T-helper 17 cell (primary cell): ENCODE measurements around the gene OSBPL10. TPM values are rescaled to one million over a fixed set of nuclear protein-coding genes. Genes with fewer than 3 reads are reported as not detected.

Experiments
- ATAC-seq: fragments of 150-1000 bp; cut with Tn5 transposase; 2 replicates; pipeline ENCODE4 v1.10.0; 2021; ENCODE audit warnings: mild to moderate bottlenecking, moderate library complexity
- DNase-seq, 3 donors: peaks; one replicate each; pipeline versions ENCODE4 v3.0.0 to v3.0.0-alpha.2; 2020 to 2021
- H3K9me3 ChIP-seq: one replicate; pipeline ENCODE4 v1.7.0; 2013; ENCODE audit warnings: low read length, mild to moderate bottlenecking; ENCODE audit not compliant: control insufficient read depth, poor library complexity, severe bottlenecking
- H3K27ac Mint-ChIP-seq: one replicate; pipeline ENCODE4 v1.8.0; 2022; ENCODE audit warnings: mild to moderate bottlenecking, moderate library complexity, mixed read lengths
- H3K27me3 Mint-ChIP-seq: one replicate; pipeline ENCODE4 v1.8.0; 2022; ENCODE audit warnings: mixed read lengths
- H3K36me3 Mint-ChIP-seq: one replicate; pipeline ENCODE4 v1.8.0; 2022; ENCODE audit warnings: low read depth, mixed read lengths
- H3K4me1 Mint-ChIP-seq: one replicate; pipeline ENCODE4 v1.8.0; 2022; ENCODE audit warnings: mild to moderate bottlenecking, mixed read lengths
- H3K4me3 Mint-ChIP-seq: one replicate; pipeline ENCODE4 v1.8.0; 2022; ENCODE audit warnings: mild to moderate bottlenecking, moderate library complexity, mixed read lengths
- total RNA-seq, 4 donors: library from RNA in 2 of 4; stranded (reverse) in 2 of 4; gene quantifications; one replicate each; pipeline ENCODE4 v1.2.3 and lab custom pipeline; 2022 to 2026

OSBPL10 gene
- total RNA-seq, 2 donors from 2014 or later = 8.5 TPM; not detected in 1

DNA sequence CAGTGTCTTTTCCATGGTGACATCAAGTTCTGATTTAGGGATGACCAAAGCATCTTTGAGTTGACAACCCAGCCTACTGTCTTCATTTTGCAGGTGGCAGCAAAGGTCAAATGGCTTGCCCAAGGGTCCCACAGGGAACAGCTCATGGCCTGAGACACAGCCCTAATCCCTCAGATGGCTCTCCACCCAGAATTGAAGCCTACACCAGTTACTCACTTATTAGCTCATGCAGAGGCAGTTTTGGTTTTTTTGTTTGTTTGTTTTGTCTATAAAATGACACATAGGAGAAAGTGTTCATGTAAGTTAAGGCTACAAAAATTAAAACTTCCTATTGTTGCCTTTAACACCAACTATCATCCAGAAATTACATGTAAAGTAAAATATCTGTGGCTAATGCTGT is 167.9 kb downstream of the OSBPL10 start:
- Mint-ChIP-seq H3K4me3 (no peak overlapping the region), H3K36me3 (no peaks in the 10 kb centered on the region), H3K27ac (no peak overlapping the region), H3K4me1 (peaks cover 4% of the 10 kb centered on the region), H3K27me3 (peaks cover 9% of the 10 kb centered on the region)
- H3K9me3 ChIP-seq = no peaks in the 10 kb centered on the region
- no peak for ATAC-seq
- no peak for DNase-seq

DNA sequence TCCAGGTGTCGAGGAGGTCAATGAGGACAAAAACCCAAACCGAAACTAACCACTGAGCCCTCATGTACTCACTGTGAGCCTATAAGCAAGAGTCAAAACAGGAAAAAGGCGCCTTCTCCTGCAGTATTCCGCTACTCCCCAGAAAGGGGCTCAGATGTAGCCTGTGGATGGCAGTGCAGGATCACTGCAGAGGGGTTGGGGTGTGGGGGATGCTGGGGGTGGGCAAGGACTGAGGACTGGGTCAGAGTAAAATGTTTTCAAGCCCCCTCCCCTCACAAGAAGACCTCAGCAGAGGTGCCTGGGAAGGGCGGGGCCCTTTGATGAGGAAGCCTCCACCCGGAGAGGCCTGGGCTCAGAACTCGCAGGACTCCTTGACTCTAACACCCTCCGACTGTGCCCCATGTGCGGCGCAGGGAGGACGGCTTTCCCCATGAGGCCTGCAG is 170.1 kb downstream of the OSBPL10 start:
- Mint-ChIP-seq H3K27ac (no peak overlapping the region), H3K4me3 (no peak overlapping the region), H3K36me3 (no peaks in the 10 kb centered on the region), H3K27me3 (peaks cover 12% of the 10 kb centered on the region), H3K4me1 (peaks cover 3% of the 10 kb centered on the region)
- no peak for ATAC-seq
- no peaks in the 10 kb centered on the region for H3K9me3 ChIP-seq
- DNase-seq = no peak

DNA sequence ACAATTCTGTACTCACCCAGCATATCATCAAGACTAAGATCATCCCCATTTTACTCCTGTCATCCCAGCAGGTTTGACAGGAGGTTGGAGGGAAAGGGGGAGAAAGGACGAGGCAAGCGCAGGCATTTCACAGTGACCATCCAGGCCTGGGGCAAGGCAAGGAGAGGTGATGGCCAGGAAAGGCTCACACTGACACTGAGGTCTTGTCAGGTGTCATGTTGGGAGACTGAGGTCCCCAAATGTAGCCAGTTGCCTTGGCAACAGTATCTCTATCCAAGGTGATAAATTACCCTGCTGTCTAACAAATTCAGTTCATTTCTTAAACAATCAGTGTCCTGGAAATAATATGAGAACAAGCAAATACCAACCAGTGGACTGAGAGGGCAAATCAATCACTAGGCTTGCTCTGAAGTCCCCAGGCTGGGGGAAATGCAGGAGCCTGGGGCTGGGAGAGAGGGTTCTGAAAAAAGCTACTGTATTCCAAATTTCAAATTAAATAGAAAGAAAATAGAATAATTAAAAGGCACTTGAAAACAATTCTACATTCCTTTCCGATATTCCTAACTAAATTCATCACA is 172.8 kb downstream of the OSBPL10 start:
- ATAC-seq (no peak), DNase-seq (no peak)
- Mint-ChIP-seq H3K4me1 (peaks cover 2% of the 10 kb centered on the region), H3K4me3 (no peak overlapping the region), H3K27me3 (peaks cover 6% of the 10 kb centered on the region), H3K36me3 (no peaks in the 10 kb centered on the region), H3K27ac (no peak overlapping the region)
- H3K9me3 ChIP-seq = no peaks in the 10 kb centered on the region

DNA sequence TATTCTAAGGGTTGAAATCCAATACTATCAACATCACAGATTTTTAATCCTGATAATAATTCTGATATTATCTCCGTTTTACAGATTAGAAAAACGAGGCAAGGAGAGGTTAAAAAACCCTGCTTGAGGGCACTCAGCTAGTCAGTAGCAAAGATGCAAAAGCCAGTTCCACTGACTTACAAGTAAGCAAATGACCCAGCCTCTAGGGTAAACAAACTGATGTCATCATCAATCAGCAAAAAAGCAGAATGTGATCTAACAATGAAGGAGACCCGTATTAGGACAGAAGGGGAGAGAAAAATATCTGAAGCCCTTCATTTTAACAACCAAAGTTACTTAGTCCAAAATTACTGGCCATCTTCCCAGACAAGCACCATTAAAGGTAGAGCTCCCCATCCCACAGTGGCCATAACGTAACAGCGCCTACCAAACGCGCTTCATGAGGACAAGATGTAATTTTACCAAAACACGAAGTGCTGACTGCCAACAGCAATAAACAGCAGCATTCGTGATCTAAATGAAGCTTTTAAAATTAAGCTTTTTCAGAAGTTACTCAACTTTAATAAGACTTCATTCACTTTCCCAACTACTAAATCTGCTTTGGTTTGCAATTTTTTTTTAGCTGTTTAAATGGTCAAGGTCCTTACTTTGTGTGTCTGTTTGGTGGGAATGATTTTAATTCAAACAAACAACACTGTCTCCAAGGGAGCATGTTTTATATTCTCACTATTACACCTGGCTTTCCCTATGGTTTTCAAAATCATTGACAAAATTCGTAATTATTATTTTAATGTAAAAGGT is 176.6 kb downstream of the OSBPL10 start:
- Mint-ChIP-seq H3K27me3 (peaks cover 6% of the 10 kb centered on the region), H3K4me3 (no peak overlapping the region), H3K4me1 (peaks cover 2% of the 10 kb centered on the region), H3K36me3 (no peaks in the 10 kb centered on the region), H3K27ac (no peak overlapping the region)
- no peak for ATAC-seq
- DNase-seq = no peak
- H3K9me3 ChIP-seq = no peaks in the 10 kb centered on the region

DNA sequence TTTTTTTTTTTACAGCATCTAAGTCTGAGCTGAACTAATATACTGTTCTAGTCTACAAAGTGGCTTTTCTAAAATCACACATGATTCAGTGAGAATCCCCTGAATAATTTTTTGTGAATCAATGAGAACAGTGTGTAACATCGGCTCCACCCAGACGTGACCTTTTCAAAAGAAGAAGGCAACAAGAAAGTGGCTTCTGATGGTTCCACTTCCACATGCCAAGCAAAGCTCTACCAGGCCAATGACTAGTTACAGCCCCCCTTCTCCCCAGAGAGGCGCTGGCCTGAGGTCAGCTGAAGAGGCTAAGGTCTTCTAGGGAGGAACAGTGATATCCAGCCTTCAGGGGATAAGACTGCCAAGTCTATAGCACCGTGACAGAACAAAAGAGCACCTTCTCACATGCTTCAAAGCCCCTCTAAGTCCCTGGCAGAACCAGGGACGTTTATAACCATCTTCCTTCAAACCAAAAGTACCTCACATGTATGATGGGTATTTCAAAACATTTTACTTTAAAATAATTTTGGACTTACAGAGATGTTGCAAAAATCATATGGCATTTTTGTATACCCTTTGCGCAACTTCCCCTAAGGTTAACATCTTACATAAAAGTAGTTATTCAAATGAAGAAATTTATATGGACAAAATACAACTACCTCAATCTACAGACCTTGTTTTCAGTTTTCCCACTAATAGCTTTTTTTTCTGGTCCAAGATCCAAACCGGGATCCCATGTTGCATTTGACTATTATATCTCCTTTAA is 177.9 kb downstream of the OSBPL10 start:
- no peak for ATAC-seq
- Mint-ChIP-seq H3K4me3 (no peak overlapping the region), H3K36me3 (no peaks in the 10 kb centered on the region), H3K27ac (no peak overlapping the region), H3K27me3 (peaks cover 6% of the 10 kb centered on the region), H3K4me1 (no peaks in the 10 kb centered on the region)
- H3K9me3 ChIP-seq = no peaks in the 10 kb centered on the region
- DNase-seq = no peak

DNA sequence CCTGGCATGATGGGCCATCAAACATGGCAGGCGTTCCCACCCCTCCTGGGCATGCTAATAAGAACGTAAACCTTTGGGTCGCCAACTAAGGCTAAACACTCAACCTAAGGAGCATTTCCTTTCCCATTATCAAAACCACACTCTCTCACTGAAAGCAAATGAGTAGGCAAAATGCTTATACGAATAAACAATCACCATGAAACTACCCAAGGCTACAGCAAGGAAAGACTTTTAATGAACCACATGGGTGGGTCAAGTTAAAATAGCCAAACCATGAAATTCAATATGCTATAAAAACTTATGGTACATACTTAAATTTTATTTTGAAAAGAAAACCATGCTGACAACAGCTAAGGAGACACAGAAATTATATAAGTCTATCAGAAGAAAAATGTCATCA is 180.6 kb downstream of the OSBPL10 start:
- Mint-ChIP-seq H3K36me3 (no peaks in the 10 kb centered on the region), H3K4me3 (no peak overlapping the region), H3K27ac (no peak overlapping the region), H3K4me1 (no peaks in the 10 kb centered on the region), H3K27me3 (no peaks in the 10 kb centered on the region)
- H3K9me3 ChIP-seq = no peaks in the 10 kb centered on the region
- no peak for DNase-seq
- ATAC-seq = no peak

DNA sequence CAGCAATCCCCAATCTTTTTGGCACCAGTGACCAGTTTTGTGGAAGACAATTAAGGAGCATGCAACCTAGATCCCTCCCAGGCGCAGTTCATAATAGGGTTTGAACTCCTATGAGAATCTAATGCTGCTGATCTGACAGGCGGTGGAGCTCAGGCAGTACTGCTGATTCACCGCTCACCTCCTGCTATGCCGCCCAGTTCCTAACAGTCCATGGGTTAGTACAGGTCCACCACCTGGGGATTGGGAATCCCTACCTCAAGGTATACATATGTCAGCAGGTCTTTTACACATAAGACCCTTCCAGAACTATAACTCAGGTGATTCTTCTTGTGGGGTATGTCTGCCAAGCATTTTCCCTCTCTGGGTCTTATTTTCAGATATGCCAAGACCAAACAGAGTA is 182.2 kb downstream of the OSBPL10 start:
- H3K36me3 Mint-ChIP-seq = no peaks in the 10 kb centered on the region
- no peaks in the 10 kb centered on the region for H3K4me1 Mint-ChIP-seq
- no peaks in the 10 kb centered on the region for H3K27me3 Mint-ChIP-seq
- ATAC-seq (no peak), DNase-seq (no peak)
- H3K4me3 Mint-ChIP-seq = no peak overlapping the region
- H3K9me3 ChIP-seq = no peaks in the 10 kb centered on the region
- no peak overlapping the region for H3K27ac Mint-ChIP-seq

DNA sequence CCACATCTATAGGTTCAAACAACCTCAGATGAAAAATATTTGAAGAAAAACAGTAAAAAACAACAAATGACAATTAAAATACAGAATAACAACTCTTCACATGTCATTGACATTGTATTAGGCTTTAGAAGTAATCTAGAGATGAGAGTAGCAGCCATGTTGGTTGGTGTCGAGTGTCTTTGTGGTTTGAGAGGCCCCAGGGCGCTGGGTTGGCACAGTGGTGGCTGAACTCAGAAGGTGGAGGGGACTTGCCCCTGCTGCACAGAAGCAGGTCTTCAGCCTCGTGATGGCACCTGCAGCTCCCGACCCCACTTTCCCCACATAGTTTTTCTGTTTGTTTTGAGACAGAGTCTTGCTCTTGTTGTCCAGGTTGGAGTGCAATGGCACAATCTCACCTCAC is 187.2 kb downstream of the OSBPL10 start:
- H3K36me3 Mint-ChIP-seq = no peaks in the 10 kb centered on the region

DNA sequence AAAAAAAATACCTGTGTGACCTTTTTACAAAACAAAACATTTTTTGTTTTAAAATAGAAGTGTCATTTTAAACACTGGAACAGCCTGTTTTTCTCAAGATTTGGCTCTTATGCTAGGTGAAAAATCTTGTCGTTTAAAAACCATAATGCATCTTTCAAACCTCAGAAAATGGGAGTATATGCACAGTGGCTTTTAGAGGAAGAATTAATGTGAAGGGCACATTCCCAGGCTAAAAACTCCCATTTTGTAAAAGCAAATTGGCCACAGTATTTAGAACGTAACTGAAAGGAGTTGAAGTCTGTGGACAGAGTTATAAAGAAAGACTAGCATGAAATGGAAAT is 190.0 kb downstream of the OSBPL10 start:
- Mint-ChIP-seq H3K27me3 (peaks cover 8% of the 10 kb centered on the region), H3K36me3 (no peaks in the 10 kb centered on the region), H3K4me1 (no peaks in the 10 kb centered on the region), H3K27ac (no peak overlapping the region), H3K4me3 (no peak overlapping the region)
- H3K9me3 ChIP-seq = no peaks in the 10 kb centered on the region
- ATAC-seq (no peak), DNase-seq (no peak)

More for the DNA sequence above, 187.2 kb downstream of the OSBPL10 start:
- Mint-ChIP-seq H3K27me3 (peaks cover 8% of the 10 kb centered on the region), H3K27ac (no peak overlapping the region), H3K4me3 (no peak overlapping the region), H3K4me1 (no peaks in the 10 kb centered on the region)
- ATAC-seq (no peak), DNase-seq (no peak)
- H3K9me3 ChIP-seq = no peaks in the 10 kb centered on the region

DNA sequence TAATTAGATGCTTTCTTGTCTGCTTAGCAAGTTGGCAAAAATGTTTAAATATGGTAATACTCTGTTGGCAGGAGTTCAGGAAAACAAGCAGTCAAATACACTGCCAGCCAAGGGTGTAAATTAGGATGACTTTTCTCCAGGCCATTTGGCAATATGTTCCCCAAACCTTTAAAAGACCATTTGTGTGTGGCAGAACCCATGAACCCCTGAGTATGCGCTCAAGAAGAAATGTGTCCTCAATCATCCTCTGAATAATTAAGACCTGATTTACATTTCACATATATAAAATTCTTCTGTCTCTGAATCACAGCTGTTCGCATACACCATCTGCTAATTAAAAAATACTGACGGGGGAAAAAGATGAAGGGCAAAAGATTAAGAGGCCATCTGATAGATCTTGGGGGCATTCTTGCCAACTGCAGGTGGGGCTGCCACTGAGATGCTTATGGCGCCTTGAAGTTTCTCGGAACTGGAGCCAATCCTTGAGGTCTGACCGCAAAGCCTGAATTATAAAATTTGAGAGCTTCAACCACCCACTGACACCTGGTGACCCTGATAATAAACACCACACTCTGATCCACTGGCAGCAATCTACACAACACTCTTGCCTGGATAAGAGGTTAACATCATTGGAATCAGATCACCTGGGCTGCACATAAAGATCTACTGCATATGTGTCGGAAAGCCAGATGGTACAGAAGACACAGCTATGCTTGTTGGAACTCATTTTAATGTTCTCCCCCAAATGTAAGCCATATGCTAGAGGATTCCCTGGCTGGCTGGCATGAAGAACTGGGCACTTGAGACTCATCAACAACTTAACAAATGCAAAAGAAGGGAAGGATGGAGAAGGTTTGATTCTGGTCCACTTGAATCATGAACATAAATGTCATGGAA is 190.6 kb downstream of the OSBPL10 start:
- Mint-ChIP-seq H3K27me3 (peaks cover 8% of the 10 kb centered on the region), H3K4me1 (no peaks in the 10 kb centered on the region), H3K4me3 (no peak overlapping the region), H3K27ac (no peak overlapping the region), H3K36me3 (no peaks in the 10 kb centered on the region)
- H3K9me3 ChIP-seq = no peaks in the 10 kb centered on the region
- DNase-seq = no peak
- ATAC-seq = no peak

DNA sequence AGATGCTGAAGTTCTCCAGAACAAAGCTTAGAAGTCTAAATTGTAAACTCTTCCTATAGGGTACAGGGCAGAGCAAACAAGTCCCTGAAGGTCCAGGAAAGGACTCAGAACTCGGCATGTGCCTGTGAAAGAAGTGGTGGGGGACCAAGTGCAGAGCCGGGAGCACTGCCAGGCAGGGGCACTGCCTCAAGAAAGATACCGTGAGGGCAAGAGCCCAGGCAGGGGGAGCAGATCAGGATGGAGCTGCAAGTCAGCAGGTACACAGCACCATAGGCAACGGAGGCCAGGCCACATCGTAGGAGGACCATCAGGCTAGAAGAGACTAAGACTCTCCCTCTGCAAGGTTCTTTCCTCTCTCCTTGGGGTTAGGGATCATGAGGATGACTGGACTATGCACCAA is 191.6 kb downstream of the OSBPL10 start:
- ATAC-seq (no peak), DNase-seq (no peak)
- no peaks in the 10 kb centered on the region for H3K4me1 Mint-ChIP-seq
- H3K27ac Mint-ChIP-seq = no peak overlapping the region
- no peaks in the 10 kb centered on the region for H3K9me3 ChIP-seq
- H3K4me3 Mint-ChIP-seq = no peak overlapping the region
- H3K36me3 Mint-ChIP-seq = no peaks in the 10 kb centered on the region
- H3K27me3 Mint-ChIP-seq = peaks cover 8% of the 10 kb centered on the region

DNA sequence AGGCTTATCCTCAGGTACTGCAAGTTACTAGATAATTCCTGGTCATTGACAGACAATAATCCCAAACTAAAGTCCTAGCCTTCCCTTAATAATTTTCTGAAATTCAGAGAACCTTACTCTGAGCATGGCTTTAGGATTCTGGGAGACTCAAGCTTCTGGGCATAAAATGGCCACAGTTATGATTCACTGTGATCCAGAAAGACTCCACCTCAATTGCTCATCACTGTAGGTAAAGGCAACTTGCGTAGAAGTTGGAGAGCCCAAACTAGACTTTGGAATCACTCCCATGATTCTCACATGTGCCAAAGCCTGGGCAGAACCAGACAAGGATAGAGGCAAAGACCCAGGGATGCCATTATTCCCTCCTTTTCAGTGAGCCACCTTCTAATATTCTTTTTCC is 195.3 kb downstream of the OSBPL10 start:
- Mint-ChIP-seq H3K36me3 (no peaks in the 10 kb centered on the region), H3K4me1 (peaks cover 2% of the 10 kb centered on the region), H3K27me3 (peaks cover 11% of the 10 kb centered on the region), H3K4me3 (no peak overlapping the region), H3K27ac (no peak overlapping the region)
- DNase-seq = no peak
- H3K9me3 ChIP-seq = no peaks in the 10 kb centered on the region
- no peak for ATAC-seq

DNA sequence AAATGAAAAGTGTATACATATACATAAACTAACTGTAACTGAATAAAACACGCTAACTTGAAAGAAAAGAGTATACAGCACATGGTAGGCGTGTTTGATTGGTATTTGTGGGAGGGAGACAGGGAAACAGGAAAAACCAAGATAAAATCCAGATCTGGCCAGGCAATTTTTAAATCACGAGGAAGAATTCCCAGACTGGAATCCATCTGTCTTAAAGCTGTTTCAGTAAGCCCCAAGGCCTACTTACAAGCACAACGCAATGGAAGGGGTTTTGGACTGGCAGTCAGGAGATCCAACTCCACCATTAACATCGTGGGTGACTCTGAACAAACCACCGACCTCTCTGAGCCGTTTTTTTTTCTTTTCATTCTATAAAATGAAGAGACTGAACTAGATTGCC is 195.8 kb downstream of the OSBPL10 start:
- Mint-ChIP-seq H3K36me3 (no peaks in the 10 kb centered on the region), H3K27ac (no peak overlapping the region), H3K4me1 (peaks cover 2% of the 10 kb centered on the region), H3K4me3 (no peak overlapping the region), H3K27me3 (peaks cover 9% of the 10 kb centered on the region)
- no peaks in the 10 kb centered on the region for H3K9me3 ChIP-seq
- no peak for ATAC-seq
- no peak for DNase-seq
